GM23338 (cell line): Measurements from ENCODE around the gene FCER1G. TPM values are rescaled to one million over a fixed set of nuclear protein-coding genes. Genes with fewer than 3 reads are reported as not detected.
A peak's percentile ranks its signal among the peaks of the same experiment; 100 is the strongest.
"Not testable (repeated sequence)": the region's sequence is repeated elsewhere in the genome, so short reads cannot be mapped to it uniquely, and the experiment has no call there.

Source experiments
- ATAC-seq: fragments of 200-7000 bp; cut with Tn5 transposase; 3 replicates; pipeline ENCODE4 v1.9.1; 2020
- DNase-seq: peaks from one replicate; pipeline ENCODE4 v3.0.0-alpha.2; 2015; ENCODE audit warnings: low spot score
- H2AFZ ChIP-seq: fragments of 200-600 bp; sonication (generic); 2 replicates; pipeline ENCODE4 v1.8.0; 2016; ENCODE audit warnings: antibody characterized with exemption, mild to moderate bottlenecking, moderate library complexity
- H3F3A ChIP-seq: fragments of 200-600 bp; sonication (generic); replicated peaks from 2 replicates; pipeline ENCODE4 v1.8.0; 2017; ENCODE audit warnings: antibody characterized with exemption, mixed run types, low read depth
- H3K27ac ChIP-seq: fragments of 200-600 bp; sonication (generic); 2 replicates; pipeline ENCODE4 v1.6.1; 2016; ENCODE audit warnings: low read depth
- H3K27me3 ChIP-seq: fragments of 200-600 bp; sonication (generic); 2 replicates; pipeline ENCODE4 v1.8.0; 2016; ENCODE audit warnings: mild to moderate bottlenecking, mixed run types, moderate library complexity; ENCODE audit not compliant: insufficient read depth
- H3K36me3 ChIP-seq: fragments of 200-600 bp; sonication (generic); 2 replicates; pipeline ENCODE4 v1.8.0; 2016; ENCODE audit warnings: mild to moderate bottlenecking; ENCODE audit not compliant: insufficient read depth
- H3K4me1 ChIP-seq: fragments of 200-600 bp; sonication (generic); 2 replicates; pipeline ENCODE4 v1.8.0; 2016; ENCODE audit warnings: mild to moderate bottlenecking, moderate library complexity; ENCODE audit not compliant: insufficient read depth
- H3K4me2 ChIP-seq: fragments of 200-600 bp; sonication (generic); 2 replicates; pipeline ENCODE4 v1.7.1; 2017; ENCODE audit warnings: mixed run types
- H3K4me3 ChIP-seq: fragments of 200-600 bp; sonication (generic); 2 replicates; pipeline ENCODE4 v1.6.1; 2016; ENCODE audit warnings: mixed run types
- H3K79me2 ChIP-seq: fragments of 200-600 bp; sonication (generic); replicated peaks from 2 replicates; pipeline ENCODE4 v1.8.0; 2017; ENCODE audit warnings: mild to moderate bottlenecking; ENCODE audit not compliant: insufficient read depth
- H3K9me2 ChIP-seq: fragments of 200-600 bp; sonication (generic); 2 replicates; pipeline ENCODE4 v1.8.0; 2017; ENCODE audit not compliant: insufficient read depth
- H4K20me1 ChIP-seq: fragments of 200-600 bp; sonication (generic); replicated peaks from 2 replicates; pipeline ENCODE4 v1.8.0; 2017; ENCODE audit warnings: mild to moderate bottlenecking; ENCODE audit not compliant: insufficient read depth
- H3K27ac Mint-ChIP-seq: 2 replicates; pipeline ENCODE4 v1.8.0; 2020; ENCODE audit warnings: inconsistent platforms, mild to moderate bottlenecking, moderate library complexity, mixed read lengths
- H3K27me3 Mint-ChIP-seq: 3 replicates; pipeline ENCODE4 v1.8.0; 2022; ENCODE audit warnings: low read depth, mild to moderate bottlenecking, moderate library complexity, mixed read lengths, inconsistent platforms; ENCODE audit not compliant: insufficient read depth, poor library complexity
- H3K36me3 Mint-ChIP-seq: 3 replicates; pipeline ENCODE4 v1.8.0; 2021; ENCODE audit warnings: low read depth, mild to moderate bottlenecking, inconsistent platforms, moderate library complexity, mixed read lengths
- H3K4me1 Mint-ChIP-seq: 3 replicates; pipeline ENCODE4 v1.8.0; 2020; ENCODE audit warnings: mild to moderate bottlenecking, inconsistent platforms, mixed read lengths
- H3K4me3 Mint-ChIP-seq: 3 replicates; pipeline ENCODE4 v1.8.0; 2021; ENCODE audit warnings: moderate library complexity, mild to moderate bottlenecking, inconsistent platforms, mixed read lengths
- H3K9me3 Mint-ChIP-seq: 3 replicates; pipeline ENCODE4 v1.8.0; 2020; ENCODE audit warnings: moderate library complexity, mild to moderate bottlenecking, inconsistent platforms, mixed read lengths
- EZH2 ChIP-seq: fragments of 200-600 bp; sonication (generic); IDR thresholded peaks from one replicate; pipeline ENCODE4 v1.8.0; 2017; ENCODE audit warnings: antibody characterized with exemption, mild to moderate bottlenecking, low read depth; ENCODE audit not compliant: unreplicated experiment
- EZH2phosphoT487 ChIP-seq: fragments of 200-600 bp; sonication (generic); IDR thresholded peaks from one replicate; pipeline ENCODE4 v1.8.1; 2018; ENCODE audit warnings: antibody characterized with exemption; ENCODE audit not compliant: unreplicated experiment
- JUNB ChIP-seq: IDR thresholded peaks from one replicate; pipeline ENCODE4 v1.6.1; 2016; ENCODE audit warnings: antibody characterized with exemption; ENCODE audit not compliant: unreplicated experiment
- ZNF114 ChIP-seq: fragments of 250-450 bp; sonication (Bioruptor Pico); IDR thresholded peaks from 2 replicates; pipeline ENCODE4 v1.5.0; 2020; ENCODE audit warnings: mild to moderate bottlenecking, moderate library complexity
- ZNF331 ChIP-seq: fragments of 250-450 bp; sonication (Bioruptor Pico); IDR thresholded peaks from 2 replicates; pipeline ENCODE4 v1.5.0; 2020; ENCODE audit warnings: low read depth, mild to moderate bottlenecking, moderate library complexity
- polyA plus RNA-seq: library from polyadenylated mRNA; unstranded; fragments of >200 nt; fragmentation: Nextera tagmentation; extraction: Ambion mirVana; gene quantifications from 2 replicates; pipeline ENCODE4 v1.2.1, GENCODE V29; 2016
- total RNA-seq: library from RNA; depleted of rRNA; stranded (reverse); fragments of >200 nt; shearing (Covaris generic); gene quantifications from 2 replicates; pipeline ENCODE4 v1.2.3, GENCODE V29; 2014
- TF ChIP-seq, protein P1 (sequence below): fragments of 250-450 bp; sonication (Bioruptor Pico); IDR thresholded peaks from 2 replicates; pipeline ENCODE4 v1.5.0; 2020; ENCODE audit warnings: mild to moderate bottlenecking, moderate library complexity

Gene FCER1G
- total and polyA plus RNA-seq, 2 experiments from 2014 or later, result 1.1 TPM; not detected in 1

DNA sequence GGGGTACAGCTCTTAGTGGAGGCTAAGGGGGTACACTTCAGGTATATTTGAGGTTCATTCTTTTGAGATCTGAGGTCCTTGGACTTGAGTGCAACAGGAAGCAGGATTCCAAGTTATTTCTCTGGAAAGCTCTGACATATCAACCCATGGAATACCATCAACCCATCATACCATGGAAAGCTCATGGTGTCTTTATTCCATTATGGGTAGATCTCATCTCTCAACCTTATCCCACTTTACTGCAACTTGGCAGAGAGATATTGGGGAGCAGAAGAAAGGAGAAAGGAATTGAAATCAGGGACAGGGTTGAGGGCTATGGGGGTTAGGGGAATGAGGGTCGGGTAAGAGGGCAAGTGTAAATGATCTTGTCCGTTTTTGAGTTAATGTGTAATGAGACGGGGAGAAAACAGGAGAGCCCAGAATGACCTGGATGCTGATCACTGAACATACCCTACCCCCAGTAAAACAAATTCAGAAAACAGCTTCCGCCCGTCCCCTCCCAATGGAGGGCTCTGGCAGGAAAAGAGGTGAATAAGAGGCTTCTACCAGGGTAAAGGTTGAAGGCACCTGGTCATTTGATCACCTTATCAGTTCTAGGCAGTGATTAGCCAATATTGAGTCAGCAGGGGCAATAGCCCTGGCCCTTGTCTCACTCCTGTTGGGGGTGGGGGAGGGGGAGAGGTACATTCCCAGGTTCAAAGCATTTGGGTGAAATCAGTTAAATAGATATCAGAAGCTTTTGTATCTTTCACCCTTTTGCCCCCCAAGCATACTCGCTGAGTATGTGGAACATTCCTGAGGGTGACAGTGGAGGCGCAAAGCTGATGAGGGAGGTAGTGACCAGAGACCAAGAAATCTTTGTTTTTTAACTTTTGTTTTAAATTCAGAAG is 9.0 kb downstream of the FCER1G start:
- H3K27me3 Mint-ChIP-seq, result peaks cover 6% of the 10 kb centered on the region
- Histone ChIP-seq H3K27me3 (no peaks in the 10 kb centered on the region), H3K4me3 (no peak overlapping the region), H2AFZ (peak overlapping the region; percentile 57; the same call in 1 of the 2 replicates), H3K79me2 (no peaks in the 10 kb centered on the region), H3F3A (no peaks in the 10 kb centered on the region), H3K4me1 (peaks cover 13% of the 10 kb centered on the region), H3K36me3 (peaks cover 6% of the 10 kb centered on the region), H3K4me2 (no peak overlapping the region), H4K20me1 (no peaks in the 10 kb centered on the region), H3K27ac (no peak overlapping the region), H3K9me2 (no peaks in the 10 kb centered on the region)
- no peak overlapping the region; the same call in 2 of the 3 replicates for H3K4me3 Mint-ChIP-seq
- H3K4me1 Mint-ChIP-seq, result peaks cover 30% of the 10 kb centered on the region
- peaks cover 14% of the 10 kb centered on the region for H3K36me3 Mint-ChIP-seq
- no peak overlapping the region for H3K27ac Mint-ChIP-seq
- no peaks in the 10 kb centered on the region for H3K9me3 Mint-ChIP-seq
- DNase-seq (peak; percentile 23), ATAC-seq (no peak)
- TF ChIP-seq EZH2 (no peak), ZNF331 (CRISPR knock-in tag) (no peak), JUNB (no peak), EZH2phosphoT487 (no peak), ZNF114 (CRISPR knock-in tag) (no peak)
- TF ChIP-seq, protein P1, sequence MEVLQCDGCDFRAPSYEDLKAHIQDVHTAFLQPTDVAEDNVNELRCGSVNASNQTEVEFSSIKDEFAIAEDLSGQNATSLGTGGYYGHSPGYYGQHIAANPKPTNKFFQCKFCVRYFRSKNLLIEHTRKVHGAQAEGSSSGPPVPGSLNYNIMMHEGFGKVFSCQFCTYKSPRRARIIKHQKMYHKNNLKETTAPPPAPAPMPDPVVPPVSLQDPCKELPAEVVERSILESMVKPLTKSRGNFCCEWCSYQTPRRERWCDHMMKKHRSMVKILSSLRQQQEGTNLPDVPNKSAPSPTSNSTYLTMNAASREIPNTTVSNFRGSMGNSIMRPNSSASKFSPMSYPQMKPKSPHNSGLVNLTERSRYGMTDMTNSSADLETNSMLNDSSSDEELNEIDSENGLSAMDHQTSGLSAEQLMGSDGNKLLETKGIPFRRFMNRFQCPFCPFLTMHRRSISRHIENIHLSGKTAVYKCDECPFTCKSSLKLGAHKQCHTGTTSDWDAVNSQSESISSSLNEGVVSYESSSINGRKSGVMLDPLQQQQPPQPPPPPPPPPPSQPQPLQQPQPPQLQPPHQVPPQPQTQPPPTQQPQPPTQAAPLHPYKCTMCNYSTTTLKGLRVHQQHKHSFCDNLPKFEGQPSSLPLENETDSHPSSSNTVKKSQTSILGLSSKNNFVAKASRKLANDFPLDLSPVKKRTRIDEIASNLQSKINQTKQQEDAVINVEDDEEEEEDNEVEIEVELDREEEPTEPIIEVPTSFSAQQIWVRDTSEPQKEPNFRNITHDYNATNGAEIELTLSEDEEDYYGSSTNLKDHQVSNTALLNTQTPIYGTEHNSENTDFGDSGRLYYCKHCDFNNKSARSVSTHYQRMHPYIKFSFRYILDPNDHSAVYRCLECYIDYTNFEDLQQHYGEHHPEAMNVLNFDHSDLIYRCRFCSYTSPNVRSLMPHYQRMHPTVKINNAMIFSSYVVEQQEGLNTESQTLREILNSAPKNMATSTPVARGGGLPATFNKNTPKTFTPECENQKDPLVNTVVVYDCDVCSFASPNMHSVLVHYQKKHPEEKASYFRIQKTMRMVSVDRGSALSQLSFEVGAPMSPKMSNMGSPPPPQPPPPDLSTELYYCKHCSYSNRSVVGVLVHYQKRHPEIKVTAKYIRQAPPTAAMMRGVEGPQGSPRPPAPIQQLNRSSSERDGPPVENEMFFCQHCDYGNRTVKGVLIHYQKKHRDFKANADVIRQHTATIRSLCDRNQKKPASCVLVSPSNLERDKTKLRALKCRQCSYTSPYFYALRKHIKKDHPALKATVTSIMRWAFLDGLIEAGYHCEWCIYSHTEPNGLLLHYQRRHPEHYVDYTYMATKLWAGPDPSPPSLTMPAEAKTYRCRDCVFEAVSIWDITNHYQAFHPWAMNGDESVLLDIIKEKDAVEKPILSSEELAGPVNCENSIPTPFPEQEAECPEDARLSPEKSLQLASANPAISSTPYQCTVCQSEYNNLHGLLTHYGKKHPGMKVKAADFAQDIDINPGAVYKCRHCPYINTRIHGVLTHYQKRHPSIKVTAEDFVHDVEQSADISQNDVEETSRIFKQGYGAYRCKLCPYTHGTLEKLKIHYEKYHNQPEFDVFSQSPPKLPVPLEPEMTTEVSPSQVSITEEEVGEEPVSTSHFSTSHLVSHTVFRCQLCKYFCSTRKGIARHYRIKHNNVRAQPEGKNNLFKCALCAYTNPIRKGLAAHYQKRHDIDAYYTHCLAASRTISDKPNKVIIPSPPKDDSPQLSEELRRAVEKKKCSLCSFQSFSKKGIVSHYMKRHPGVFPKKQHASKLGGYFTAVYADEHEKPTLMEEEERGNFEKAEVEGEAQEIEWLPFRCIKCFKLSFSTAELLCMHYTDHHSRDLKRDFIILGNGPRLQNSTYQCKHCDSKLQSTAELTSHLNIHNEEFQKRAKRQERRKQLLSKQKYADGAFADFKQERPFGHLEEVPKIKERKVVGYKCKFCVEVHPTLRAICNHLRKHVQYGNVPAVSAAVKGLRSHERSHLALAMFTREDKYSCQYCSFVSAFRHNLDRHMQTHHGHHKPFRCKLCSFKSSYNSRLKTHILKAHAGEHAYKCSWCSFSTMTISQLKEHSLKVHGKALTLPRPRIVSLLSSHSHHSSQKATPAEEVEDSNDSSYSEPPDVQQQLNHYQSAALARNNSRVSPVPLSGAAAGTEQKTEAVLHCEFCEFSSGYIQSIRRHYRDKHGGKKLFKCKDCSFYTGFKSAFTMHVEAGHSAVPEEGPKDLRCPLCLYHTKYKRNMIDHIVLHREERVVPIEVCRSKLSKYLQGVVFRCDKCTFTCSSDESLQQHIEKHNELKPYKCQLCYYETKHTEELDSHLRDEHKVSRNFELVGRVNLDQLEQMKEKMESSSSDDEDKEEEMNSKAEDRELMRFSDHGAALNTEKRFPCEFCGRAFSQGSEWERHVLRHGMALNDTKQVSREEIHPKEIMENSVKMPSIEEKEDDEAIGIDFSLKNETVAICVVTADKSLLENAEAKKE, result no peak

DNA sequence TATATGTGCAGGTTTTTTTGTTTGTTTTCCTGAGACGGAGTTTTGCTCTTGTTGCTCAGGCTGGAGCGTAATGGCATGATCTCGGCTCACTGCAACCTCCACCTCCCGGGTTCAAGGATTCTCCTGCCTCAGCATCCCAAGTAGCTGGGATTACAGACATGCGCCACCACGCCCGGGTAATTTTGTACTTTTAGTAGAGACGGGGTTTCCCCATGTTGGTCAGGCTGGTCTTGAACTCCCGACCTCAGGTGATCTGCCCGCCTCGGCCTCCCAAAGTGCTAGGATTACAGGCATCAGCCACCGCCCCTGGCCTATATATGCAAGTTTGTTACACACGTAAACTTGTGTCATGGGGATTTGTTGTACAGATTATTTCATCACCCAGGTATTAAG is 9.6 kb downstream of the FCER1G start:
- DNase-seq, H3K36me3 ChIP-seq, H3K4me2 ChIP-seq, ATAC-seq, H3K27ac Mint-ChIP-seq, H3K79me2 ChIP-seq, H3K4me3 ChIP-seq, H3K9me3 Mint-ChIP-seq, H3K4me3 Mint-ChIP-seq, H3K27ac ChIP-seq, H3F3A ChIP-seq, H4K20me1 ChIP-seq, H3K9me2 ChIP-seq, H3K27me3 ChIP-seq, H3K27me3 Mint-ChIP-seq: not testable (repeated sequence)
- peaks cover 14% of the 10 kb centered on the region for H3K36me3 Mint-ChIP-seq
- Histone ChIP-seq H2AFZ (0 out of 2 replicates have a peak overlapping the region, but pooled peaks have one; percentile 10), H3K4me1 (peaks cover 13% of the 10 kb centered on the region)
- H3K4me1 Mint-ChIP-seq, result peaks cover 28% of the 10 kb centered on the region
